H9 (cell line): Measurements from ENCODE around the gene RABGEF1. TPM values are rescaled to one million over a fixed set of nuclear protein-coding genes. Genes with fewer than 3 reads are reported as not detected.

Experiments used
- DNase-seq: peaks from one replicate; pipeline ENCODE4 v3.0.0-alpha.2; 2017
- H2AFZ ChIP-seq: one replicate; pipeline ENCODE4 v1.6.1; 2013; ENCODE audit warnings: mild to moderate bottlenecking, low read length, control low read depth, moderate library complexity
- H2AK5ac ChIP-seq: 2 replicates; pipeline ENCODE4 v1.6.1; 2013; ENCODE audit warnings: low read length, control low read depth, mixed read lengths; ENCODE audit not compliant: insufficient read length
- H2BK120ac ChIP-seq: one replicate; pipeline ENCODE4 v1.6.1; 2013; ENCODE audit warnings: low read depth, mild to moderate bottlenecking, low read length, control low read depth, inconsistent platforms; ENCODE audit not compliant: poor library complexity, severe bottlenecking
- H2BK12ac ChIP-seq: 2 replicates; pipeline ENCODE4 v1.6.1; 2013; ENCODE audit warnings: low read length, control low read depth, mixed read lengths, low read depth; ENCODE audit not compliant: insufficient read length
- H2BK15ac ChIP-seq: 2 replicates; pipeline ENCODE4 v1.6.1; 2013; ENCODE audit warnings: low read depth, low read length, control low read depth
- H2BK20ac ChIP-seq: one replicate; pipeline ENCODE4 v1.6.1; 2013; ENCODE audit warnings: low read depth, mild to moderate bottlenecking, low read length, control low read depth, inconsistent platforms; ENCODE audit not compliant: poor library complexity, severe bottlenecking
- H2BK5ac ChIP-seq: 2 replicates; pipeline ENCODE4 v1.6.1; 2013; ENCODE audit warnings: low read length, control low read depth, mixed read lengths; ENCODE audit not compliant: insufficient read length
- H3K14ac ChIP-seq: 2 replicates; pipeline ENCODE4 v1.6.1; 2013; ENCODE audit warnings: low read length, control low read depth; ENCODE audit not compliant: insufficient read depth
- H3K18ac ChIP-seq: 2 replicates; pipeline ENCODE4 v1.6.1; 2013; ENCODE audit warnings: low read depth, mild to moderate bottlenecking, mixed read lengths, low read length, control low read depth; ENCODE audit not compliant: insufficient read length
- H3K23ac ChIP-seq: 2 replicates; pipeline ENCODE4 v1.6.1; 2013; ENCODE audit warnings: low read length, control low read depth, mixed read lengths, low read depth; ENCODE audit not compliant: insufficient read length
- H3K23me2 ChIP-seq: 2 replicates; pipeline ENCODE4 v1.6.1; 2013; ENCODE audit warnings: low read depth, mild to moderate bottlenecking, mixed read lengths, low read length, control low read depth; ENCODE audit not compliant: insufficient read length, poor library complexity, severe bottlenecking
- H3K27ac ChIP-seq: 2 replicates; pipeline ENCODE4 v1.5.1; 2013; ENCODE audit warnings: low read length, control low read depth, mixed read lengths, low read depth; ENCODE audit not compliant: insufficient read length
- H3K27me3 ChIP-seq: 2 replicates; pipeline ENCODE4 v1.6.1; 2013; ENCODE audit warnings: low read length, control low read depth, inconsistent platforms; ENCODE audit not compliant: insufficient read depth
- H3K4ac ChIP-seq: 2 replicates; pipeline ENCODE4 v1.6.1; 2013; ENCODE audit warnings: low read depth, mild to moderate bottlenecking, control low read depth, inconsistent platforms, low read length, moderate library complexity
- H3K4me1 ChIP-seq: 2 replicates; pipeline ENCODE4 v1.6.1; 2013; ENCODE audit warnings: low read length, control low read depth, inconsistent platforms; ENCODE audit not compliant: insufficient read depth
- H3K4me2 ChIP-seq: 2 replicates; pipeline ENCODE4 v1.6.1; 2013; ENCODE audit warnings: low read length, control low read depth, mixed read lengths; ENCODE audit not compliant: insufficient read length, insufficient read depth
- H3K56ac ChIP-seq: 2 replicates; pipeline ENCODE4 v1.6.1; 2013; ENCODE audit warnings: low read depth, mild to moderate bottlenecking, mixed read lengths, low read length, control low read depth; ENCODE audit not compliant: insufficient read length
- H3K79me1 ChIP-seq: 2 replicates; pipeline ENCODE4 v1.6.1; 2013; ENCODE audit warnings: low read depth, mild to moderate bottlenecking, moderate library complexity, low read length, control low read depth, inconsistent platforms; ENCODE audit not compliant: insufficient read depth, poor library complexity, severe bottlenecking
- H3K79me2 ChIP-seq: 2 replicates; pipeline ENCODE4 v1.6.1; 2013; ENCODE audit warnings: low read length, control low read depth, inconsistent platforms; ENCODE audit not compliant: insufficient read depth
- H3K9ac ChIP-seq: 2 replicates; pipeline ENCODE4 v1.6.1; 2013; ENCODE audit warnings: low read length, control low read depth, mixed read lengths; ENCODE audit not compliant: insufficient read length; ENCODE audit errors: extremely low read depth
- H3K9me3 ChIP-seq: one replicate; pipeline ENCODE4 v1.6.1; 2013; ENCODE audit warnings: low read depth, low read length, inconsistent platforms; ENCODE audit not compliant: control insufficient read depth
- H3T11ph ChIP-seq: one replicate; pipeline ENCODE4 v1.6.1; 2013; ENCODE audit warnings: mild to moderate bottlenecking, low read length, control low read depth, inconsistent platforms
- H4K20me1 ChIP-seq: one replicate; pipeline ENCODE4 v1.6.1; 2013; ENCODE audit not compliant: control insufficient read depth, insufficient read length, insufficient read depth
- H4K5ac ChIP-seq: 2 replicates; pipeline ENCODE4 v1.6.1; 2013; ENCODE audit warnings: low read depth, mild to moderate bottlenecking, mixed read lengths, low read length, control low read depth; ENCODE audit not compliant: insufficient read length
- H4K8ac ChIP-seq: replicated peaks from 2 replicates; pipeline ENCODE4 v1.6.1; 2013; ENCODE audit warnings: low read length, control low read depth, mixed read lengths, low read depth; ENCODE audit not compliant: insufficient read length
- H4K91ac ChIP-seq: 2 replicates; pipeline ENCODE4 v1.6.1; 2013; ENCODE audit warnings: low read depth, mild to moderate bottlenecking, moderate library complexity, mixed read lengths, low read length, control low read depth; ENCODE audit not compliant: insufficient read length
- H3K27ac Mint-ChIP-seq, 3 experiments: 2 replicates in 2 of 3; 3 replicates in 1 of 3; pipeline ENCODE4 v1.8.0; 2020 to 2021; ENCODE audit warnings: mixed read lengths in 3 of 3, mild to moderate bottlenecking in 1 of 3, moderate library complexity in 1 of 3
- H3K27me3 Mint-ChIP-seq: 2 replicates; pipeline ENCODE4 v1.8.0; 2021; ENCODE audit warnings: low read depth, mild to moderate bottlenecking, moderate library complexity, mixed read lengths
- H3K36me3 Mint-ChIP-seq, 3 experiments: 2 replicates in 2 of 3; 3 replicates in 1 of 3; pipeline ENCODE4 v1.8.0; 2020 to 2021; ENCODE audit warnings: low read depth in 3 of 3, mixed read lengths in 3 of 3; ENCODE audit not compliant: insufficient read depth in 1 of 3
- H3K4me1 Mint-ChIP-seq, 2 experiments: 2 replicates each; pipeline ENCODE4 v1.8.0; 2020; ENCODE audit warnings: mixed read lengths in 2 of 2
- H3K4me3 Mint-ChIP-seq, 2 experiments: 2 replicates in 1 of 2; 3 replicates in 1 of 2; pipeline ENCODE4 v1.8.0; 2020 to 2021; ENCODE audit warnings: mild to moderate bottlenecking in 2 of 2, mixed read lengths in 2 of 2, moderate library complexity in 1 of 2
- H3K9me3 Mint-ChIP-seq, 2 experiments: 2 replicates in 1 of 2; 3 replicates in 1 of 2; pipeline ENCODE4 v1.8.0; 2020; ENCODE audit warnings: mild to moderate bottlenecking in 2 of 2, mixed read lengths in 2 of 2, moderate library complexity in 1 of 2
- CTCF ChIP-seq: fragments of 200-600 bp; sonication (generic); conservative IDR thresholded peaks from 3 replicates; pipeline ENCODE4 v1.8.0; 2021; ENCODE audit warnings: antibody characterized with exemption, mild to moderate bottlenecking
- WGBS: extraction: QIAGEN DNeasy Blood & Tissue Kit; methylation state at CpG from one replicate; pipeline ENCODE4 v1.1.7; 2013; ENCODE audit warnings: missing lambda C conversion rate, low lambda C conversion rate, mixed read lengths; ENCODE audit not compliant: insufficient read length; ENCODE audit errors: extremely low coverage; 5-methylcytosine and 5-hydroxymethylcytosine counted together
- total RNA-seq: library from RNA; stranded (reverse); gene quantifications from 2 replicates; pipeline ENCODE4 v1.2.1, GENCODE V29; 2021

The RABGEF1 gene
- total RNA-seq, 1 experiment from 2014 or later = 17.3 TPM

- Histone ChIP-seq H3K14ac (no peak overlapping the region), H2AK5ac (no peak overlapping the region), H3K23ac (no peak overlapping the region), H3K4me1 (no peaks in the 10 kb centered on the region), H2BK12ac (no peak overlapping the region), H2BK5ac (no peak overlapping the region), H4K5ac (no peak overlapping the region), H3K27ac (no peak overlapping the region), H3K4ac (no peak overlapping the region), H3K4me2 (no peak overlapping the region), H2AFZ (no peak overlapping the region), H3K18ac (no peak overlapping the region), H3T11ph (no peak overlapping the region), H4K91ac (no peak overlapping the region), H3K56ac (no peak overlapping the region), H3K23me2 (no peaks in the 10 kb centered on the region), H3K9me3 (no peaks in the 10 kb centered on the region), H3K9ac (no peak overlapping the region), H2BK120ac (no peak overlapping the region), H3K79me2 (no peaks in the 10 kb centered on the region; the same call in 1 of the 2 replicates), H3K79me1 (peaks cover 4% of the 10 kb centered on the region), H2BK15ac (no peak overlapping the region), H4K20me1 (no peaks in the 10 kb centered on the region), H4K8ac (no peak overlapping the region), H2BK20ac (no peak overlapping the region), H3K27me3 (no peaks in the 10 kb centered on the region)
- Mint-ChIP-seq H3K4me3 (no peak overlapping the region), H3K27me3 (no peaks in the 10 kb centered on the region), H3K9me3 (no peaks in the 10 kb centered on the region), H3K4me1 (peaks cover 4 to 7% of the 10 kb centered on the region in 2 experiments), H3K27ac (no peak overlapping the region), H3K36me3 (peaks cover 2 to 22% (median 16%) of the 10 kb centered on the region in 3 experiments; a peak in 6 of 7 replicates)
- no peak for DNase-seq
- TF ChIP-seq CTCF = no peak
- whole genome bisulfite sequencing = no CpG with 5 or more reads among the region's 5 CpGs
Observed at GRCh38 chr7:66768865-66769832, 28.6 kb downstream of the RABGEF1 start.
